GM18499 (cell line): ENCODE results near the gene MYF6.
A peak's percentile ranks its signal among the peaks of the same experiment; 100 is the strongest.
"Not testable (repeated sequence)": the region's sequence is repeated elsewhere in the genome, so short reads cannot be mapped to it uniquely, and the experiment has no call there.

Source experiments
- ATAC-seq: cut with Tn5 transposase; IDR thresholded peaks from one replicate; pipeline ENCODE4 v1.9.1; 2021; ENCODE audit warnings: moderate number of reproducible peaks; ENCODE audit not compliant: insufficient read depth, unreplicated experiment

The MYF6 gene

DNA sequence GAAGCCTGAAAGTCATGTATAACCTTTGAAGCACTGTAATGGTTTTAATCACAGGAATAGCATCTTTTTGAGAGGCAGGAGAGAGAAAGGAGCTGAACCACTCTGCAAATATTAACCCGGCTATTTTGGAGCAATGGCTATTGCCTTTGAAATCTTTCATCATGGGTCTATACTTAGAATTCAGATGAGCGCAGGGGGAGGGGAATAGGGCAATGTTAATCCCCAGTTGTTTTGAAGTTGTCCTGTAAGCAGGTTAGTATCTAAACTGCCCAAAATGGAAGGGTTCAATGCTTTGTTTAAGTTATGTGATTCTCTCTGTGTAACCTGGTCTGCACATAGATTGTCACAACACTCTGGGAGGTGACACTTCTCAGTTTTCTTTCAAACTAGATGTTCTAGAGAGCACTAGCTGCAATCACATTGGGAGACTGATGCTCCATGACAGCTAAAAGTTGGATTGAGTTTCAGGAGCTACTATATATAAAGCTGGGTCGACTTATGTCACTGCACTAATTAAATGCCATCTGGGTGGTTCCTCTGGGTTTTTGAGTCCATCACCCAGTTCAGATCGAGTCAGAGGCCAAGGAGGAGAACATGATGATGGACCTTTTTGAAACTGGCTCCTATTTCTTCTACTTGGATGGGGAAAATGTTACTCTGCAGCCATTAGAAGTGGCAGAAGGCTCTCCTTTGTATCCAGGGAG lies at the start of gene MYF6:
TSS of gene MYF6 (plus strand) at position 509 of the 704 bp plus-strand sequence. CDS start at position 595, 86 bp downstream.
- no peak for ATAC-seq

DNA sequence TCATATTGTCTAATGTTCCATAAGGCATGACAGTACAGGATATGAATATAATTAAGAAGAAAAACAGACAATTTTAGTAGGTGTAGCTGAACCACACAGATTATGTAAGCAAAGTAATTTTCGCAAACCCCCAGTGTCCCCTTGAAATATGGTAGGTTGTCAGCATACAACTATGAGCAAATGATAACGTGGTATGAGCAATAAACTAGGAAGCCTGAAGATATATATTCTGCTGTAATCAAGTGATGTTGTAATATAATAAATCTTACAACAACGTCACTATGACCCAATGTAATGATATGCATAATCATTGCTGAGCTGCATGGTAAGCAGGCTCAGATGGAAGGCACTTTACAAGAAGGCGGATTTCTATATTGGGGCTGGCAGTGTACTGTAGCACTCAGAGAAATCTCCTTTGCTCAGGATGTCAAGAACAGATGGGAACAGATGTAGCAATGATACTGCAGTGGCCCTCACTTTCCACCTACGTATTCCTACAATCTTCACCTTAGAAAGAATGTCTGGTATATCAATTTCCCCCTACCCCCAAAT lies 47.8 kb upstream of the MYF6 start:
- no peak for ATAC-seq

DNA sequence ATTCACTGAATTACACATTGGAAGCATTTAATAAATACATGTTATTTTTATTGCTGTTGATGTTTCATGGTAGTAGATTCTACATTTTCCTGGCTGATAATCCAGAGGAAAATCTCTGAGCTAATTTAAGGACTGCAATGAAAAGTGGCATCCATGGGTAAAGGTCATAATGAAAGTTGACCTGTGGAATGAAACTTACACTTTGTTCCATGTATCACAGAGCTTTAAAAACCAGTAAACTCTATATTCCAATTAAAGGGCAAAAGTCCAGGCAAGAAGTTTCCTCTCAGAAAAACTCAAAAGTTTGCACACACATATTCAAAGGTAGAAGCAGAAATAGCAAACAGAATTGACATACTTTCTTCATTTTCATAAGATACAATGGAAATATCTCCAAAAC lies 44.8 kb upstream of the MYF6 start:
- ATAC-seq: no peak

DNA sequence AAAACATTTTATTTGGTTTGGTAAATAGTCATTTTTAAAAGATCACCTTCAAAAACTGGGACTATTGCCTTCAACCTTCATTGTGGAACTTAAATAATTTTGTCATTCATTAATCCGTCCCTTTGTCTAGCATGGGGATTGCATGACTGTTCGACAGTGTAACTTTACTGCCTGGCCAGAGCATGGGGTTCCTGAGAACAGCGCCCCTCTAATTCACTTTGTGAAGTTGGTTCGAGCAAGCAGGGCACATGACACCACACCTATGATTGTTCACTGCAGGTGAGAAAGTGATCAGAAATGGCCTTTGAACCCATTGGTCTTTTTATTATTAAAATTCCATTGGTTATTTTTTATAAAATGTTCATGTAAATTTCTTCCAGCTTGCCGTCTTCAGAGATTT lies 37.2 kb upstream of the MYF6 start:
- ATAC-seq: no peak

DNA sequence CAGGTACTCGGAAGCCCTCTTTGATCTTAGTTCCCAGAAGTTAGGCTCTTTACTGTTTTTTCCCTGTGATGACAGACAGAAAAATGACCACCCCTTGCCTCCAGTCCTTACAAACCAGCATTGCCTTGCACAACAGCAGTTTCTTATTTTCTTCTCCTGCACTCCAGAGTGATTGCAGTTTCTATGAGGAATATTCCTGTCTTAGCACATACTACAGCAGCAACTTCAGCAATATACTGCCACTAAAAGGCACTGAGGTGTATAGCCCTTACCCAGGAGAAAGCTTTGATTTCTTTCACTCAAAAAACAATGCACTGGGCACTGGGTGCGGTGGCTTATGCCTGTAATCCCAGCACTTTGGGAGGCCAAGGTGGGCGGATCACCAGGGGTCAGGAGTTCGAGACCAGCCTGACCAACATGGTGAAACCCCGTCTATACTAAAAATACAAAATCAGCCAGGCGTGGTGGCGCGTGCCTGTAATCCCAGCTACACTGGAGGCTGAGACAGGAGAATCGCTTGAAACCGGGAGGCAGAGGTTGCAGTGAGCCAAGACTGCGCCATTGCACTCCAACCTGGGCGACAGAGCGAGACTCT lies 31.3 kb upstream of the MYF6 start:
- not testable (repeated sequence) for ATAC-seq

DNA sequence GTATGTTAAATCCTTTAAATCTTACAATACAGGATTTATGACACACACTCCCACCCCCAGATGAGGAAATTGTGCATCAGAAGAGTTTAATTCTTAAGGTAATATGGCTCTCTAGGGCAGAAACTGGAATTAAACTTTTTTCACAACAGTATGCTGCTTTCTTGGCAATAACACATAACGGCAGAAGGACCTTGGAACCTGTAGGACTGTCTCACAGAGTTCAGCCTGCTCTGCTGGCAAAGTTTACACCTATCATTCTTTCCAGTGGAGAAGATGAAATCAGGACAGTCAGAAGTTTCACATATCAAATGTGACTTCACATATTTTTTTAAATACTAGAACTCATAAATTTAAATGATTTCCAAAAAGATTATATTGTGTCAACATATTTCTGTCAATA lies 30.6 kb upstream of the MYF6 start:
- ATAC-seq: no peak

DNA sequence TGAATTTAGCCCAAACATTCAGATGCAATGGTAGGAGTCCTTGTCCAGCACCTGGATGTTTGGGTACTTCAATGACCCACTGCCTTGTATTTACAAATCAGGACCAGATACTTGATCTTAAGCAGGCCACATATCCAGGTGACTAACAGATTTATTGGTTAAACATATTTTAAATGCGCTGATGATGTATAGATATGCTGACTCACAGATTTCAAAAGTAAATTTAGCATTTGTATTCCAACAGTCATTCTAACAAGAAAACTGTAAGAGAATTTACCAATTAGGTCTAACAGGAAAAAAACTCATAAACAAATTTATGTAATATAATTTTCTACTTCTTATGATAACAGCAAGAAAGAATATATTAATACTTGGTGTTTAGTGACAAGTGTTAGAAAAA lies 29.4 kb upstream of the MYF6 start:
- ATAC-seq: no peak

DNA sequence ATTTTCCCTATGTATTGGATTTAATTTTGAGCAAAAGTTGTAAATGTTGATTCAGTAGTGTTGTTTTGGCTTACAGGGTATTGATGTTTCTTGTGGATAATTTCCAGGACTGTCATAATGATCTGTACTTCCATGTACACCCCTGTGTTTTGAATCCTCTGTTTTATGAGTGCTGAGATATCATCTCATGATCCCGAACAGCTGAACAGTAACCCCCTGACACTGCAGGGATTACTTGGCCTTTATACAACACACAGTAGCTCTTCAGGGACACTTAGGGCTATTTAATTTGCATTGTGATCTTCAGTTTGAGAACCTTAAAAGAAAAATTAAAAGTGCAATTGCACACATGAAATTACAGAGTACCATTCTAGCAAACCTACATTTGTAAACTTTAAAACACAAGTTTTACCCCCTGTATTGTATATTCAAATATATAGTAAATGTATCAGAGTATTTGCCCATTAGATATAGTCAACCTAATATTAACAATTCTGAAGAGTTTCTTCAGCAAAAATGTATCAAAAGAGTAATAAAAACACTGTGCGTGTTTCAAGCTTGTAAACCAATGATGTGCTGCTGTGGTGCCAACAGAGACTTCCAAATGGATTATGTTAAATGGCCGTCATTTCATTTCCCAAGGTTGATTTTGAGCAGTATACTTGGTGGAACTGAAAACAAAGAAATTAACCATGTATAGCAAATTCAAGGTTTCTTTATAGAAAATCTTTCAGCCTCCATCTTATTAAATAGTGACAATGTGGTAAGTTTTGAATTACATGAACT lies 27.9 kb upstream of the MYF6 start:
- no peak for ATAC-seq

DNA sequence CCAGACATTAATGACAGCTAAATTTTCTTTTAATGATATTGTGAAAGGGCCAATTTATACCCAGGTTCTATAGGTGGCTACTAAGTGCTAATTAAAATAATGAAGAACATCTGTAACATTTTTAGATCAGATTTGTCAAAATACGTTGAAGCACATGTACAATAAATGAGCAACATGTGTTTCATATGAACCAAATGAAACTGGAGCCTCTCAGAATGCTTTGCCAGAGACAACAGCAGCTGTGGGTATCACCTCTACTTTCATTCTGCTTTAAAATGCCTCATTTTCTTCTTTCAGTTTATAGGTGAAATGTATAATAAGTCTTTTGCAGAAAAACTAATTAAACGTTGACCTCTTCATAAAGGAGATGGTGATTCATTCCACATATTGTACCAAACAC lies 26.1 kb upstream of the MYF6 start:
- no peak for ATAC-seq

DNA sequence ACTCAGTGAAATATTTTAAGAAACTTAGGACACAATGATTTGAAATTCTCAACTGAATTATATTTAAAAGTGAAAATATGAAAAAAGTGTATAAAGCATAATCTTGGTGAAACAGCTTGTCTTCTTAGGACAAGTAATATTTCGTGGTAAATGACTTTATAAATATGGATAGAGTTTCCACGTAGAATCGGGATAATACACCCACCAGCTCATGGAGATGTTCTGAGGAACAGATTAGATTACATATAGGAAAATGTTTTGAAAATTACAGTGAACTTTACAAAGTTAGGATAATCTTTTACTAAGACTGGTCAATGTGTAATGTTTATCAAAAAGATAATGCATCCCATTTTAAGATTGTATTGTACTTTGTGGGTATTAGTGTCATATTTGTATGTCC lies 25.6 kb upstream of the MYF6 start:
- ATAC-seq: no peak

DNA sequence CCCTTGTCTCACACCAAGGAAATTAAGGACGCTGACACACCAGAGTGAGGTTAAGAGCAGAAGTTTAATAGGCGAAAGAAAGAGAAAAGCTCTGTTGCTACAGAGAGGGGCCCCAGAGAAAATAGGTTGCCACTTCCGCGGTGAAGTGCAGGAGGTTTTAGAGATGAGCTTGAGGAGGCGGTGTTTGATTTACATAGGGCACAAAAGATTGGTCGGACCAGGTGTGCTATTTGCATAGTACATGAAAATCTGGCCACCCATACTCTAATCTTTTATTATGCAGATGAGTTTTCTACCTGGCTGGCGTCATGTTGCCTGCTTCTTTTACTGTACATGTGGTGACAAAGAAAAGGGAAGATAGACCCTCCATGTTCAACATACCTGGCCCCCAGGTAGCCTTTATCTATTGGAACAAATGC lies 23.3 kb upstream of the MYF6 start:
- ATAC-seq: no peak

DNA sequence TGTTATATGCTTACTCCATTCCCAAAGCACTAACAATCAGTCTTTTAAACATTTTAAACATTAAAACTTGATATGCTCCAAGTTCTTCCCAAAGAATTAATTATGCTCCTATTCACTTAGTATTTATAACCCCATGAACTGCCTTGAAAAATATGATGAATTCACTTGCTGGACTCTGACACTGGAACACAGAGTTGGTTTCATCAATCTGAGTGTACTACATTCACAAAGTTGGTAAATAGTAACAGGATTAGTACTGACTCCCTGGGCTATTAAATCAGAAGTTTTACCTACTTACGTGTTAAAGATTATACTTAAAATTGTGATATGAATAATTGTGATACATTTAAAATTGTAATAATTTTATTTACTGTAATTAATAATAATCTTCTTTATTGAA lies 17.3 kb upstream of the MYF6 start:
- no peak for ATAC-seq

DNA sequence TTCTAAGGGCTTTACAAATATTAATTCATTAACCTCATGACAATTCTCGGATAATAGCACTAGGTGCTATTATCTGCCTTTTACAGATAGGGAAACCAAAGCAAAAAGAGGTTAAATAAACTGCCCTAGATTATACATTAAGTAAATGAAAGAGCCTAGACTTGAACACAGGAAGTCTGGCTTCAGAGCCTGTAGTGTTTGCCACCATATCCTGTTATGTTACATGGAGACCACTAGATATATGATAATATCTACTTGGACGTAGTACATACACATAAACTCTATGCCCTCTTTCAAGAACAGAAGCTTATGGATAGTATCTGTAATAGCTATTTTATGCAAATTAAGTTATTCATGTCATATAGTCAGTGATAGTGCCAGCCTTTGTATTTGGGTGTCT lies 16.9 kb upstream of the MYF6 start:
- no peak for ATAC-seq

DNA sequence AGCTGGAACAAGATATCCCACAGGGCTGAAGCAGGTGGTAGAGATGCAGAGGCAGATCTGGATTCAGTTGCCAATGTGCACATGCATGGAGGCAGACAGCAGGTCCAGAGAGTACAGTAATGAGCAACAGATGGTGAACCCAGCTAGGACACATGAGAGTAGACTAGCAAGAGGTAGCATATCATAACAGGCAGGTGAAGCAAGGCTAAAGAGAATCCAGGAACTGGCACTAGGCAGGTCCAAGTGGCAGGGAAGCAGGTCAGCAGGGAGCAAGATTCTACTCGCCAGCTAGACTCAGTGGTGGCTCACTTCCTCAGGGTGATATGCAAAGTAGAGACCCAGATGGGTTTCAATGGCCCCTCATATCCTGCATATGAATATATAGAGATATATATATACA lies 15.3 kb upstream of the MYF6 start:
- peak; percentile 40 for ATAC-seq

DNA sequence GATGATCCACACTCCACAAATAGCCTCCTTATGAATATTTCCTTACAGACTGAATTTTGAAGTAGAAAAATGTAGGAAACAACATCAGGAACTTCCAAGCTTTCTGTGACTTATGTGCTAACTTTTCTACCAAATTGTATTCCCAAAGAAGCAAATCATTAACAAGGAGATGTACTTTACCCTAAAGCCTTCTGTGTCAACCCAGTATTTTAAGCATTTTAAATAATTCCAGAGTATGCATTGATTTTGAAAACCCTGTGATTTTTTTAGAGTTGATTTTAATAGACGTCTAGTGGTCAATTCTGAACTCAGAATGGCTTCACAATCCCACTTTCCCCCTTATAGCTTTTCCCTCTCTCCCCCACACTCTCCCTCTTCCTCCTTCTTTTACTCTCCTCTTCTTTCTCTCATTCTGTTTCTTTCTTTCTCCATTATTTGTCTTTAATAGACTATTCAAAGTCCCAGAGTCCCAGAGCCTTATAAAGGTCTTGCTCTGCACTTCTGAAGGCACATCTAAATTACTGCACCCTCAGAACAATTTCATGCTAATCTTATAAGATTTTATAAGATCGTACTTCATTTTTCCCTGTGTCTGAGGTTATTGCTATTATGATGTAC lies 10.1 kb upstream of the MYF6 start:
- ATAC-seq: no peak

DNA sequence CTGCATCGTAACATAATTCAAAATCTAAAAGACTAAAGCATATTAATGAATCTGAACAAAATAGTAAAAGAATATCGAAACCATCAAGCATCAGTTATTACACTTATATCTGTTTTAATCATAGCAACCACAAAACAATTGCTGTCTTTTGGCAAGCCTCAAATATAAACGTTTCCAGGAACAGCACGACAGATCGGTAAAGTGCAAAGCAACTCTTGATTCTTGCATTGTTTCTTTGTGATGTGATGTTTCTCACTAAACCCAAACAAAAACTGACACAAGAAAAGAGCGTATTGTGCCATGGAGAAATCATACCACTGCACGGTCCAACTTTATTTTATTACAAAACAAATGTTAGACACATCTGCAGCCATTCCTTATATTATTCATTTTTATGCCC lies 9.2 kb upstream of the MYF6 start:
- ATAC-seq: no peak

DNA sequence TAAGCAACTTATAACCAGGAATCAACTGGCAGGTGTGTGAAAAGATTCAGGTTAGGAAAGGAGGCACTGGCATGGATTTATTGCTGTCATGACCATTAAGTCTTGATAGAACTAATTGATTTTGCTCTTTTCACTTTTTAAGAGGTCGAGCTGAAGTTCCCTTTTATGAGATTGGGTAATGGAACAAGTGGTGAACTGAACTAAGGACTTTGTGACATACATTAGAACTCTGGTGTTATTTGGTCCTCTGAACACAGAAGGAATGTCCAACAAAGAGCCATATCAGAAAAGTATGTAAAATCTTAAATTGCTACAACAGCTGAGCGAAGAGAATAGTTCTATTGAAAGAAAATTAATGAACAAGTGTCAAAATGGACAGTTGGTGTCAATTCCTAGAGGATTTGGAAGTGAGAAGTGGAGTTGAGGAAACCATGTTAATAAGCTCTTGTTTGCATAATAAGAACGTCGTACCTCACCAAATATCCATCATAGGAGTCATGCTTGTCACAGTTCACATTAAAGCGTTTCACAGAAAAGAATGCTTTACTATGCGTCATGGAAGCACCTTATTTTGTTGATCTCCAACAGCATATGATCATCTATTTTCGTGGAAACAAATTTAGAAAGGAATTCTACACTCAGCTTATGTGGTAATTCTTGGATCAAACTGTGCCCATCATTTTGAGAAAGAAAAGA lies 8.4 kb upstream of the MYF6 start:
- ATAC-seq: no peak

DNA sequence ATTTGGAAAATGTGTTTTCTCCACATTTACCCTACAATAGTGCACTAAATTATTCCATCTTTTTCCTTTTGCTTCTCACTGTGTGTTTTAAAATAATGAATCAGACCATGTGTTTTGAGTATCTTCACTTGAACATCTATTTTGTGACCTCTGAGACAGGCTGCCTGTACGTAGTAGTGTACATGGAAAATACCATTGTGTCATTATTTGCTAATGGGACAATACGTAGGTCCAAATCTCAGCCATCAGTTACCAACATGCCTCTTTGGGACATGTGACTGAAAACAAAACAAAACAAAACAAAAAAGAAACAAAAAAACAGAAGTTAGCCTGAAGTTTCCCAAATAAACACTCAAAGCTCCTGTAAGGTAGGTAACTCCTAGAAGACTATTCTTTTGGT lies 7.1 kb upstream of the MYF6 start:
- no peak for ATAC-seq

DNA sequence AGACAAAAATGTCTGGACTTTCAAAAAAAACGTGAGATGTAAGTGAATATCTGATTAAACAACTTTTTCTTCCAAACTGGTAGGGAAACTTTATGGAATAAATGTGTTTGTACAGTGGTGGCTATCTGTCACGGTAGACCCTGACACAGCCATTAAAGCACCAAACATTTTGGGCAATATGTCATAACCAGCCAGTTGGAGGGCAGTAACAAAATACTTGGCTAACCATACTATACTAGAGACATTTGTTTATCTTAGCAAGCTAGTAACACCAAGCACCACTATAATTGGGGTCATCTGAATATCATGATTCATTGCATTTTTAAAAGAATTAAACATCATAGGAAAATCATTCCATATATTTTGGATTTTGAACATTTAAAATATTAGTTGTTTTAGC lies 6.0 kb upstream of the MYF6 start:
- no peak for ATAC-seq
